ENCODE data around the gene GUCY1A2.

DNA sequence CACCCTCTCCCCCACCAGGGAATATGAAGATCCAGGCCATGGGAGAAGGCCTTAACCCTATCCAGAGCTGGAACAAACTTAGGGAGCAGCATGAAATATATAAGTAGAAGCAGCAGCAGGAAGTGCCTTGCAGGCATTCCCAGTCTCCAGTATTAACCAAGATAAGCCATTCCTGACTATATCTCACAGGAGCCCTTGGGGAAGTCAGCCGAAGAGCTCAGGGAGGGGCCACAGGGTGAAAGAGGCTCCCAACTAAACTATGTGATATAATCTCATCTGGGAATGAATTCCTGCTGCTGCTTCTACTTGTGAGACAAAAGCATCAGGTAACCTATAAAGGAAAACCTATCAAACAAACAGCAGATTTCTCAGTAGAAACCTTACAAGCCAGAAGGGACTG is 36.1 kb upstream of the GUCY1A2 start:
- TF ChIP-seq CTCF (IDR thresholded peaks at IDR 0.05) (no peak), POLR2A (IDR thresholded peaks at IDR 0.05) (no peak)

All from body of pancreas (tissue), 4 donors.